ENCODE measurements around the gene ARHGAP15.

ARHGAP15 gene

DNA sequence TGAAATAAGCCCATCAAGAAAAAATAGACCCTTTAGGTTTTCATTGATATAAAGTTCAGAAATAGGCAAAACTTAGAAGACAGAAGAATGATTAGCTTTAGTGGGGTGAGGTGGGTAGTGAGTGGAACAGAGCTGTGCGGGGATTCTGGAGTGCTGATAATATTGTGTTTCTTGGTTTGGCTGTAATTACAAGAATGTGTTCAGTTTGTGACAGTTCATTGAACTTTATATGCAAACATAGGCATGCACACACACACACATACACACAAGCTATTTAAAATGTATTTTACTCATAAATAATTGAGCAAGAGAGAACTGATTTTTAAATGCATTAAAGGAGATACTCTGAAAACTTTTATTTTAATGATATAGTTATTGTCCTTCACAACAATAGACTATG lies 17.1 kb downstream of the ARHGAP15 start:
- no peak for DNase-seq

DNA sequence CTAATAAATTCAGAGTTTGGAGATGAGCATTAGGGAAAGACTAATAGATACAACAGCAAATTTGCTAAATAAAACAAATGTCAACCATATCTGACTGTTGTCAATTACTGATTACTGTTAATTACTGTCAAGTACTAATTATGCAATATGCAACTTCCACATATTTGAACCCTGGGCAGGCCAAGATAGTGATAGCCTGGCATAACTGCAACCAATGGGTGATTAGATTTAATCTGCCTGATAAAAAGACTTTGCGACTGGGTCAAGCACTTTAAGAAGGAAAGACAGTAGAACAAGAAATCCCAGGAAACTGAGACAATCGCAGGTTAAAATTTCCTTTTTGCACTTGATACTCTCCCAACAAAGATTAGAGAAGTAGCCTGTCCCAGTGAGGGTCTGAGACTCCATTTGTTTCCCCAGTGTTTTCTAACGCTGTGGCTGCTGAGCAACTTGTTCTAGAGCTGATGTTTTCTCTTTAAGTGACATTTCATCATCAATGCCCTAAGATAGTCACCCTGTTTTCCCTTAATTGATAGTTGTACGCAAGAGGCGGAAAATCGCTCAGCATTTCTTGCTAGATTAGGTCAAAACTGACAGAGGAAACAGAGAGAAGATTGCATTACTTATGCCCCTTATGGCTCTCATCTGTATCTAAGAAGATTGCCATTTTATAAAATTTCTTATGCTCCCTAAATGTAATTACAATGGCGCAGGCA lies 17.8 kb downstream of the ARHGAP15 start:
- DNase-seq, result no peak

DNA sequence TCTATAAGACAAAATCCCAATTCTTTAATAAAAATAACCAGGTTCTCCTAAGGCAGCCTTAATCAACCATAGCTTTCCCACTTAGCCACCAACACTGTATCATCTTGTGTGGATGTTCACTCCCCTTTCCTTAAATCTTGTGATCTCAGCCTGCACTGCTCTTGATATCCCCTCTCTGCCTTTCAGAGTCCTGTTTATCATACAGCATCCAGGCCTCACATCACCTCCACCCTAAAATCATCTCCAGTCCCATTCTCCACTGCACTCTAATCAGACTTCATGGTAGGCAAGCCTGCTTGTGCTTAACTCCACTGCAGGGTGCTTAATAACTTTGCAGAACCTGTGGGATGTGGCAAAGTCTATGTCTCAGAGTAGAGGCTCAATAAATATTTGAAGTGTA lies 18.8 kb downstream of the ARHGAP15 start:
- no peak for DNase-seq

DNA sequence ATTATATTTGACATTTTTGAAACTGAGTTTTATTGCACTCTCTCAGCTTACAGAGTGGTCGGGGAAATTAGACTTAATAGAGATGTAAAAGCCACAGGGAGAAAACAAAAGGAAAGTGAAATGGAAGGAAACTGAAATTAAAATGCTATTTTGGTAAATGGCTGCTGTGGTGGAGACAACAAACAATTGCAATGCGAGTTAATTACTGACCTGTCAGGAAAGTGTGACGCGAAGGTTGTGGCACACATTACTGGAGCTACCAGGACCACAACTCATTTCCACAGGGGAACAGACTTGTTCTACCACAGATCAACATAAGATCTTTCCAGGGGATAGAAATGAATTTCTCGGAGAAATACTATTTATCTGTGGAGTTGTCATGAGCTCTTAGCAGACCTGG lies 19.5 kb downstream of the ARHGAP15 start:
- DNase-seq, result no peak

DNA sequence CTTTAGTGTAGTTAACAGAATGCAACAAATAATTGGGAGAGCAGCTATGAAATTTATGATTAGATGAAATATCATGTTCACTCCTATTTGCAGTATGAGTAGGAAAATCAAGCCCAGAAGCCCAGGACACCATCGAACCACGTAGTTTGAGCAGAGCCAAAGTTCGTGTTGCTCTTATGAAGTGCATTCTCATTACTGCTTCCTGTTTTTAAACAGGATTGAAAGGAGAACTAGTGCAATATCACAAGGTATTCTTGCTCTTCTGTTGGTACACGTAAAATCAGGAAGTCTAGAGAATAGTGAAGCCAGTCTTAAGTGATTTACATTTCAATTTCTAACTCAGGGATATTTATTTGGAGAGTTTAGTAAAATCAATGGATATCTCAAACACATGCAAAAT lies 21.1 kb downstream of the ARHGAP15 start:
- no peak for DNase-seq

DNA sequence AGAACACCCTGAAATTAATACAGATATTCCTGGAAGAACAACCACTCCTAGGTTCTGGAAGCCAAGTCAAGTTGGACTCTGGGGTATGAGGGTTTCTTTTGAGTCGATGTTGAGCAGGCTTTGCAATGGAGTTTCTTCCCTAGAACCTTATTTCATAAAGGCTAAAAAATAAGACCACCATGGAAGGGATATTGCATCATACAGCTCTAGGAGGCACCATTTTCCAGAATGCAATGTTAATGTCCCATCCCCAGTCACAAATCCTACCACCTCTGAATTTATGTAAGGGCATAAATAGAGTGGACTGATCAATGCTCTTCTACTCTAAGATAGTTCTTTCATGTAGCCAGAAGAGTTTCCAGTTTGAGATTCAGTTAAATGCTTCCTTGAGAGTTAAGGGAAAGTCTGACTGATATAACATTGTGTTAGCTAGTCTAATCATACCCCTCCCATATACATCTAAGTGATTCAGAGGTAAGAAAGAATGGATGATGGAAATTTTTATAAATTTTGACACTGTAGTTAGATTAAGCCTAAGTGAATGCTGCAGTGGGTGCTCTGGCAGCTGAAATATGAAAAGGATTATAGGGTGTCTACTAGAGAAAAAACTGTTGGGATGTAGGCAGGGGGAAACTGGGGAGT lies 22.0 kb downstream of the ARHGAP15 start:
- DNase-seq, result no peak

DNA sequence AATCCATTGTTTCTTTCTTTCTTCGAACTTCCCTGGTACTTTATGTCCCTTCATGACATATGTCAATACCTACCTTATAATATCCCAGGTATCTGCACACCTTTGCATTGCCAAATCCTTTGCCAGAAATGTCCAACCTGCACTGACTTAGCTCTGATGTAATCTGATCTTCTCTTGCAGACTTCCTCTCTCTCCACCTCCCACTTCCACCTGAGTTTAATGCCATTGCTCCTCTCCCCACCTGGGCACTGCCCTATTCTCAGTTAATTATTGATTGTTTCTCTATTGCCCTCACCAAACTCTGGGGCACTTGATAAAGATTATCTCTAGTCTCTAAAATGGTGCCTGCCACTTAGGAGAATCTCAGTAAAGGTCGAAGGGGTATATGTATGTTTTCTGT lies 23.0 kb downstream of the ARHGAP15 start:
- no peak for DNase-seq

DNA sequence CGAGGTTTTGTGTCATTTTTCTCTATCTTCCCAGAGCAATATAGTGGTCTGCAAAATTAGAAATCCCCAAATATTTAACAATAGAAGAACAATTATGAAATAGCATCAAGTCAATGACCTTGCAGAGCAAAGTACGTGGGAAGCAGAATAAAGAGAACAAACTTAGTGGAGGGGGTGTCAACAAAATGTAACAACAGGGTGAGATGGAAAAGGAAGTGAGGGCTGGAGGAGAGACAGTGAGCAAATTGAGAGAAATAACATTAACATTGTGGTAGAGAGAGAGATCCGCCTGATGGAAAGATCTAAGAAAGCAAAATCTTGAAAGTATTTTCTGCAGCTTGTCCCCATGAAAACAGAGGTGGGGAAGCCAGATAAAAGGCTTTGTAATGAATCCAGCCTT lies 23.4 kb downstream of the ARHGAP15 start:
- DNase-seq, result no peak

DNA sequence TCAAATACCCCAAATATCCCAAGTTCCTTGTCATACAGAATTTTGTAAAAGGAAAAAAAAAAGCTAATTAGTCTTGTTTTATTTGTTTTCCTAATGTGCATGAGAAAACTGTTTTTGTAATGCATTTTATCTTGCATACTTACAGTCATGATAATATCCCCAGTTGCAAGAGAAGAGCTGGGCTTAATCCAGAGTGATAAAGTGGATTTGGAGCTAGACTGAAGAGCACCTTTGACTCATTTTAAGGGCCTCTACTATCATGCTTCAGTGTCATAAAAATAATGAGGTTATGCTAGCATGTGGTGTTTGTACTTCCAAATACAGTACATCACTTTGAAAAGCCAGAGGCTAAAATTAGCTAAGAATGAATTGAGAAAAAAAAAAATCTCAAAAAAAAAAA lies 26.4 kb downstream of the ARHGAP15 start:
- no peak for DNase-seq

DNA sequence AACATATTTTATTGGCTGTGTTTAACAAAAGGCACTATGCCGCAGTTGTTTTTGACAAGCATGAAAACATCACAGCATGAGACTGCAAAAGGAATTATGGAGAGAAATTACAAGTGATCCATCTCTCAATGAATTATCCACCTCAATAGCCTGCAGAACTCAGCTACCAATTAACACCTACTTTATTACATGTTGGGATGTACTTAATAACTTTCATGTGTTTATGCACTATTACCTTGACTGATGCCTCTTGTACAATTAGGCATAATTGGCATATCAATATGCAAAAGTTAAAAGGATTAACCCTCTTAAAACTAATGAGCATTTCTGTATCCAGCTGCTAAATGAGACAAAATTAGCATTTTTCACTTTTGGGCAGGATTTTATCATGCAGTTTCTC lies 27.8 kb downstream of the ARHGAP15 start:
- no peak for DNase-seq

DNA sequence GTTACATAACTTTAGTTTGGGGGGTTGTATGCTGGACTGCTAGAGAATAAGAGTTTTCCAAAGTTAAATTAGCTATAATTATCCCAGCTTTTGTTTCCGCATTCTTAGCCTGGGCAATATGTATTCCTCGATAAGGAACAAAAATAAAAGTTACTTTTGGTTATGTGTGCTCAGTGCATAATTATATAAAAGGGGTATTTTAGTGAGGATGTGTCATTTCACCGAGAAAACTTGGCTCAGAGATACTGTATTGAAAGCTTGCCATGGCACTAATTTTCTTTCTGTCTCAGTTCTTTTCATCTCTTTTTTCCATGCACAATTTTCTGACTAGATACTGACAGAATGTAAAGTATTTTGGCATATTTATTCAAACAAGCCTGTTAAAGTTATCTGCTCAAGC lies 28.2 kb downstream of the ARHGAP15 start:
- no peak for DNase-seq

DNA sequence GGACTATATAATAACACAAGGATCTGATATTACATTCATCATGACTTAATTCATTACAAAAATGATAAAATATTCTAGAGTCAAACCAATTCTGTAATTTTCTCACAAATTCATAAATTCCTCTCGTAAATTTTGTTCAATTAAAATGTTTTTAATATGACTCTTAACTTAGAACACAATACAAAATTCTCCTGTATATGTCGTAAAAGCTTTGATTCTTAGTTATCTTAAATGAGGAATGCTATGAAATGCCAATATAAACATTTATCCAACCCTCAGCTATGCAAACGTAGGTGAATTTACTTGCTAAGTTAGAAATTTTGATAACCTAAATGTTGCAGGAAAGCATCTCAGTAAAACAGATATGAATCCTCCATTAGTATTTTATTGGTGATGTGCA lies 28.9 kb downstream of the ARHGAP15 start:
- no peak for DNase-seq

DNA sequence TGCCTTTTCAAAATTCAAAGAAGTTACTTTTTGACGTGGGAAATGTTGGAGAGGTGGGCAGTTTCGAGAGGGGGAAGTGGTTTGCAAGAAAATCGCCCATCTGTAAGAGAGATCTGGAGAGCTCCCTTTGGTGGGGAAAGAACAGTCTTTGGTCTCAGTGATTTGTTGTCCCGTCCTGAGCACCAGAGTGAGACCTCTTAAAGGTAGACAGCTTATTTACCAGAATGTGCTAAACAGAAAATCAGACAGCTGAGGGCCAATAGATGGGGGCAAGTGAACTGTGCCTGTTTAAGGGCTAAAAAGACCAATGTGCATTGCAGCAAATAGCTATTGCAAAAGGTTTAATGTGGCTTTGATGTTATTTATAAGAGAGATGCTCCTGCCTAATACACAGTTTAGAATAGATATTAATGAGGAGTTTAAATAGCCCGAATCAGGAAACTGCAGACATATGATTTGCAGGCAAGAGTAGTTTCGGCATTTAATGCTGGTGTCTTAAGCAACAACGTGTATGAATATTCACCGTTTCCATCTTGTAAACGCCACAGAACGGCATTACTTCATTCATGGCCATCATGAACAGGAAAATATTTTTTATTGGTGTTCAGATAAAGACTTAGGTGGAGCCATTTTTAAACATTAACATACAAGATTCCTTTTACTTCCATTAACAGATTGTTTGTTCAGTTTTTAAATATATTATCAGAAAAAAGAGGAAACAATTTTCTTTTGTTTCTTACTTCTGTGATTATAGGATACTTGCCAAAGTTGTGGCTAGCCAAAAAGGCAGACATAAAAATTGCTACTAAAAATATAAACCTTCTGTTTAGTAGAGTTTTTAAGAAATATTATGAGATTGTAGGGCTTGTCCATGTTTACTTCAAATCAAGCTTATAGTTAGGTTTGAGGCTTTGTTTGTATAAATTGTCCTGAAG lies 29.6 kb downstream of the ARHGAP15 start:
- no peak for DNase-seq

DNA sequence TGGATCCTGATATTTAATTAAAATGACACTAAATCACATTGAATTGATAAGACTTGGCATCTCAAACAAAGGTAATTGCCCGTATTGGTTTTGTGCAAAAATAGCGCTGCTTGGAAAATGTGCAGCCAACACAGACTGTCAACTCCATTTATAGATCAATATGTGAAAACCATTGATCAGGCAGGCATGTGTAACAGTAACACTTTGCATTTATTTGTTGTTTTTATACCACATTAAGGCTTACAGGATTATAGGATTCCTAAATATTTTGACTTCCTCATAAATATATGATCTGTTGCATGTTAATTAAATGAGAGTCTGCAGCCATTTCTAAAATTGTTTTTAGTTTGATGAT lies 30.2 kb downstream of the ARHGAP15 start:
- no peak for DNase-seq

DNA sequence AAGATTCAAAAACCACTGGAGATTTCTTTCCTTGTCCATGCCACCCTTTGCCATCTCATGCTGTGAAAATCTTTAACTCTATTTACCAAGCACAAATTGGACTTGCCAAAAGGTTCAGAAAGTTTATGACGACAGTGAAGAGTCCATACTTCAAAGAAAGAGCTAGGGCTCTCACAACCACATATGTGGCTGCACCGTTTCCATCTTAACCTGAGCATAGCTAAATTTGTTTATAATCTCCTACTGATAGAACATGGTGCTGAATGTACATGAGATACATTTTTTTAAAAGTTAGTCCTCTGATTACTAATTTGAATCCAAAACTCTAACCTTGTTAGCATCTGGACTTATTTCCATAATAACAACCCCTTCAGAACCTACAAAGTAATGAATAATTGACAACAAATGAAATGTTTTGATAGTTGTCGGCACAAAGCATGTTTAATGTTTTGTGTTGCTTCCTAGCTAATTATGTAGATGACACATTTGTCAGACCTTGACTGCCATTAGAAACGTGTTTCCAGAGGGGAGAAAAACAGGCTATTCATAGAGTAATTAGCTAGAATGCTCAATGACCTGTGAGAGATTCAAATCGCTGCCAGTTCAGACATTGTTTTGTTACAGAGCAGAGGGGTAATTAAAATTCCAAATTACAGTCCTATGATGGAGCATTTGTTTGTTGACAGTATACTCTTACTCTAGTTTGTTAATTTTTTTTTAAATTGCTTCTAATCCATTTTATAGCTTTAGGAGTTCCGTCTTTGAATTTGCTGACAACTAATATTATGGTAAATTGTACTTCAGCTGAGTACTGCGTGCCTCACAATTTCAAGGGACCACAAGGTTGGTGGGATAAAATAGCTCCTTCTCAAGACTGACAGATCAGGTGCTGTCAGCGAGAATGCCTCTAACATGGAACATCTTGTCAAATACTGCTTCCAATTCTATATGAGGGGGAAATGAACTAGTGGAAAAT lies 31.8 kb downstream of the ARHGAP15 start:
- no peak for DNase-seq

DNA sequence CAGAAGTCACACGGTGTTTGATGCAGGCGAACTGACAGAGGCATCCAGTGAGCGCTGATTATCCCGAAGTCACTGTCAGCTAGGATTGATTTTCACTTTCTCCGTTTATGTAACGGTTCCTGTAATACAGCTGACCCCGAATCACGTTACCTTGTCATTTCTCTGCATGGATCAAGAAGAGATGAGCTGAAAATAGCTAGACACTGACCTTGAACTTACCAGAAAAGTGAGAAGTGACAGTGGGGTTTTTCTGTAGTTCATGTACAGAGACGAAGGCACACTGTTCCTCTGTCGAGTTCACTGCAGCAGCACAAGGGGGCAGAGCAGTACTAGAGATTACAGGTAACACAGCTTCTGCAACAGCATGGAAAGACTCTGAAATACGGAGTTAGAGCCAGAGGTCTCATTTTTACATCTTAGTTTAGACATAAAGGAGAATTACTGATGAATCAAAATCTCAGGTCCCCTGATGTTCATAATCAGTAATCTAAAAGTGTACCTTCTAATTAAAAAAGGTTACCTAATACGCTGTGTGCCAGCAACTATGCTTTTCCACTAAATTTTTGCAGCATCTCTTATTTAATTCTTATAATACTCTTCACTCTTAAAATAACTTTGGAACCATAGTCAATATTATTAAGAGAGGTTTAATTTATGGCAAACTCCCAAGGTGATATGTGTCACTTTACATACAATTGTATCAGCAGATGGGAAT lies 33.1 kb downstream of the ARHGAP15 start:
- DNase-seq, result peak; percentile 81

DNA sequence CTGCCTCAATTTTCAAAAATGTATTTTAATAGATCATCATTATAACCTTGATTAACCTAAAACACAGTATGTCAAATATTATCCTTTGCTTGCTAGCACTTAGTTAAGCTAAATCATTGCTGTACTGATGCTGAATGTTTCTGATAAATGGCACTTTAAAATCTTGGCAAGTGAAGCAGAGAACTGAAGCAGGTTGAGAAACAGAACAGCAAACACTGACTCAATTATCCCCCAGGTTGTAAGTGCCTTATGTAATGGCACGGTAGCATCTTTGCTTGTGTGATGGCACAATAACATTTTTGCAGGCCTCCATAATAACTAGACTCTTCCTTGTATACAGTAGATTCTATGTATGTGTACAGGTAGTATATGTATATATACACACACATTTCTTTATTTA lies 33.8 kb downstream of the ARHGAP15 start:
- DNase-seq, result no peak

DNA sequence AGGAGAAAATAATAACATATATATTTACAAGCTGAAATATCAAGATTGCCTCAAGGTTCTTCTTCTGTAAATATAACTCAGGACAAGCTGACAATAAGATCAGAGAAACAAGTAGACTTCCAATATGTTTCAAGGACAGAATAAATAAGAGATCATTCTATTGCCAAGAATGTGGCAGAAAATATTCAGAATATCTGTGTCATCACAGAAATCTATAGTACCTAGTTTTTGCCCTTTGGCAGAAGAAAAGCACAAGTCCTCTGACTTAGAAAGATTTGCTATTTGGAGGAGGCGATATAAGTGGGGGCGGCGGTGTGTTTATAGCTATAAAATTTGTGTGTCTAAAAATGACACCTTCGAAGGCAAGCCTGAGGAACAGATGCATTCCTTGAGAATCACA lies 34.3 kb downstream of the ARHGAP15 start:
- DNase-seq, result no peak

DNA sequence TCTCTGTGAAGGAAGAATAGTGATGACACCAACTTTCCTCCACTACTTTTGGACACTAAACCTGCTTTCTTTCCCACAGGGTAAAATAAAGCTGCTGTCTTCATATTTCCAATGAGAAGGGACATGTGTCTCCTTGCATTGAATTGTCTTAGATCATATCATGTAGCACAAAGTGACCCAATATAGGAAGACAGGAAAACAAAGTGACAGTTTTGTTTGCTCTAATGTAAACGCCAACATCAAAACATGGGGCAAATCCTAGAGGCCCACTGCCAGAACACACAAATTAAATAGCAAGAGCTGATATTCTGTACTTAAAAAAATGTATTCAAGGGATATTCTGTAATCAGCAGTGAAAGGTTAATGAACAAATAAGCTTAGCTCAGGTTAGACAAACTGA lies 36.1 kb downstream of the ARHGAP15 start:
- DNase-seq, result no peak

DNA sequence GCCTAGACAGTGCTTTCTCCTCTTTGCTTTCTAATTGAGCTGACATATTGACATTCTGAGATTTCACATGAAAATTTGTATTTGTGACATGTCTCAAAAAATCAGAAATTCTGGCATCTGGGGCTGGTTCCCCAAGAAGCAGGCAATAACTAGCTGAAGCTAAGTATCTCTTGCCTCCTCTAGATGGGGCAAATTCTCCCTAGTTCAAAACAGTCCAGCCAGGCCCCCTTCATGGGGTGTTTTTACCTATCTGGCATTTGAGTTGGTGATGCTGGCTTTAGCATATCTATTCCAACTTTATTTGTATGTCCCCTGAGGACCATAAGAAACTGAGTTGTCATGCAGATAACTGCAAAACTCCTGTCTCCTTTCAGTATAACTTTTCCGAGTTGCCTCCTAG lies 39.9 kb downstream of the ARHGAP15 start:
- DNase-seq, result no peak

DNA sequence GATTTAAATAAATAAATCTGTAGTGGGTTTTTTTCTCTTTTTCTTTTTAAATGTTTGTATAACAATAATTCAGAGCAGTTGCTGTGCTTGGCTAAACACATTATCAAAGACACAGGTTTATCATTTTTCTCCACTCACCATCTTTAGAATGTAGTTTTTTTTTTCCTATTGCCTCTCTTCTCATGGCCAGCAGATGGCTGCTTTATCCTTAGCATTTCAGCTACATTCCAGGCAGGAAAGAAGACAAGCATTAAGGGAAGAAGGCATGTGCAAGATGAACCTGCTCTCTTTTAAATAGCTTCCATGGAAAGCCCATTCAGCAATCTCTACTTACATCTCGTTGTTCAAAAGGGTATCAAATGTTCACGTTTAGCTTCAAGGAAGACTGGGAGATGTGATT lies 42.6 kb downstream of the ARHGAP15 start:
- no peak for DNase-seq

DNA sequence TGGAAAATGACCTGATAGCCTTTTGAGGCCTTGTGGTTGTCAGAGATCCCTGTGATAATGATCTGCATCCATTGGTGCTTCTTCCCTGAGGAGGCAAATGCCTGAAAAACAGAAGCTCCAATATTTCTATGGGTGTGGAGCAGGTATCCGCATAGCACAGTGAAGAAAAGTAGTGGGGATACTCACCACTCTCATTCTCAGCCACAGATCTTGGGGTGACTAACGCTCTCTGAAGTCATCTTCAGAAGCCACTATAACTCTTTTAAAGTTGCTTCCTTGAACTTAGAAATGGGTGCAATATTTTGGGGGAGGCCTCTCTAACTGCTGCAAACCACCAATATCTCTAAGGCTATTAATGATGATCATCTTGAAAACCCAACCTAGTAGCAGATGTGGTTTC lies 46.2 kb downstream of the ARHGAP15 start:
- peak; percentile 28 for DNase-seq

All from CD4-positive, alpha-beta T cell treated with Interleukin-10 for 1 hour (primary cell).